Putamen (tissue), 1 donor: Measurements from ENCODE around the gene ZMYND8.
"Not testable (repeated sequence)": the region's sequence is repeated elsewhere in the genome, so short reads cannot be mapped to it uniquely, and the experiment has no call there.

Experiments used
- DNase-seq: peaks from one replicate; pipeline ENCODE4 v3.0.0-alpha.2; 2016; ENCODE audit warnings: low spot score

The ZMYND8 gene

DNA sequence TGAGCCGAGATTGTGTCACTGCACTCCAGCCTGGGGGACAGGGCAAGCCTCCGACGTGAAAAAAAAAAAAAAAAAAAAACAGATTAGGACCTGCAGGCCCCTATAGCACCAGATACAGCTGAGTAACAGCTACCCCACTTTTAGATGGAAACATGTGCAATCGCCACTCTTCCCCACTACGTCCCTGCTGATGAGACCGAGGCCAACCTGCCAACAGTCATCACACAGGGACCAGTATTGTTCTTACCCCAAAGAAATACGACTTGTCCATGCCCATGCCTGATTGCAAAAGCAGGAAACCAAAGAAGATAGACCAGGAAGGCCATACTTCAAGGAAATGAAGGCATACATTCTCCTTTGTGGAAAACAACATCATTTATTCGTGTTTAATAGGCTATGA is 45.8 kb downstream of the ZMYND8 start:
- DNase-seq: no peak

DNA sequence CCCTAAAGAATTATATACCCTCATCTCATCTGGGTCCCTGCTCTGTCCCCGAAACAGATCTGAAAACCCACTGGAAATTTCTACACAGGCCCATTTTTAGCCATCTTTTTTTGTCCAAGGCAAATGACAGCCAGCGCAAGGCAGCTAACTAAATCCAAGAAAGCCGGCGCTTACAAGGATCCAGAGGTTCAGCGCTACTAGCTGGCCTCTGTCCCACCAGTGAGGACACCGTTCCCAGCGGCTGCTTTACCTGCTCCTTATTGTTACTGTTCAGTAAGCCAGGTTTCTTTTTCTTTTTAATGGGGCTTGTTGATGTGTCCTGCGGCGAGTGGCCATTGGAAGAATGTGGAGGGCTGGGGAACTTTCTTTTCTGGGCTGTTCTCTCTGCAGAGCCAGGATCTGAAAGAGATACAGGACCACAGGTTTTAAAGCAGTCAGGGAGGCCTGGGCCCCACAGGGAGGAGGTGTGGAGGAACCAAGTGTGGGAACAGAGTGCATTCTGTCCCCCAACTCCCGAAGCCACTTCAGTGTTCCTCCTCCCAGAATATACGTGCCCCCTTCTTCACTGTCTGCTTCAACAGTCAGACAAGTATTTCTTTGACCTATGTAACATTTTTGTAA is 46.6 kb downstream of the ZMYND8 start:
- DNase-seq: no peak

DNA sequence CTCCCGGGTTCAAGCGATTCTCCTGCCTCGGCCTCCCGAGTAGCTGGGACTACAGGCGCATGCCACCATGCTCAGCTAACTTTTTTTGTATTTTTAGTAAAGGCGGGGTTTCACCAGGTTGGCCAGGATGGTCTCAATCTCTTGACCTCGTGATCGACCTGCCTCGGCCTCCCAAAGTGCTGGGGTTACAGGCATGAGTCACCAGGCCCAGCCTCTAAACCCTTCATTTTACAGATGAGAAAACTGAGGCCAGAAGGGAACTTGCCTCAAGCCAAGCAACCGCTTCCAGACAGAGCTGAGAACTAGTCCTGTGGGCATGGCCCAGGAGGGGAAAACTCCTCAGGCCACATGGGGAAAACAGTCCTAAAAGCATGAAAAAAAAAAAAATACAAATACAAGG is 47.1 kb downstream of the ZMYND8 start:
- DNase-seq: no peak

DNA sequence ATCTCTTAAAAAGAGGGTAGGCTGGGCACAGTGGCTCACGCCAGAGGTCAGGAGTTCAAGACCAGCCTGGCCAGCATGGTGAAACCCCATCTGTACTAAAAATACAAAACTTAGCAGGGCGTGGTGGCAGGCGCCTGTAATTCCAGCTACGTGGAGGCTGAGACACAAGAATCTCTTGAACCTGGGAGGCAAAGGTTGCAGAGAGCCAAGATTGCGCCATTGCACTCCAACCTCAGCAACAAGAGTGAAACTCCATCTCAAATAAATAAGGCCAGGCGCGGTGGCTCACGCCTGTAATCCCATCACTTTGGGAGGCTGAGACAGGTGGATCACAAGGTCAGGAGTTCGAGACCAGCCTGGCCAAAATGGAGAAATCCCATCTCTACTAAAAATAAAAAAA is 48.9 kb downstream of the ZMYND8 start:
- DNase-seq: not testable (repeated sequence)

DNA sequence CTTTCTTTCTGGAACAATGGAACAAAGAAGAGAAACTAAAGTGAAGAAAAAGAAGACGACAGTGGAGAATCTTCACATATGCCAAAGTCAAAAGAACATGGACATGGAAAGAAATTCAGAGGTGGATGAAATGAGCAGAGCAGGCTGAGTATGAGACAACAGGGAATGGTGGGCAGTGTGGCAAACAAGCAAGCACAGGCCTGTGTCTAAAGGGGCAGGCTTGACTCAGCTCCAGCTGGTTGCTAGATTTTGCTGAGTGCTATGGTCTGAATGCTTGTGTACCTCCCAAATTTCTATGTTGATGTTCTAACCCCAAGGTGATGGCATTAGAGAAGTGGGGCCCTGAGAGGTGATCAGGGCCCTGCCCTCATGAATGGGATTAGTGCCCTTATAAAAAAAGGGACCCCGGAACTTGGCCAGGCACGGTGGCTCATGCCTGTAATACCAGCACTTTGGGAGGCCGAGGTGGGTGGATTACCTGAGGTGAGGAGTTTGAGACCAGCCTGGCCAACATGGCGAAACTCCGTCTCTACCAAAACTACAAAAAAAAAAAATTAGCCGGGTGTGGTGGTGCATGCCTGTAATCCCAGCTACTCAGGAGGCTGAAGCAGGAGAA is 49.6 kb downstream of the ZMYND8 start:
- no peak for DNase-seq

DNA sequence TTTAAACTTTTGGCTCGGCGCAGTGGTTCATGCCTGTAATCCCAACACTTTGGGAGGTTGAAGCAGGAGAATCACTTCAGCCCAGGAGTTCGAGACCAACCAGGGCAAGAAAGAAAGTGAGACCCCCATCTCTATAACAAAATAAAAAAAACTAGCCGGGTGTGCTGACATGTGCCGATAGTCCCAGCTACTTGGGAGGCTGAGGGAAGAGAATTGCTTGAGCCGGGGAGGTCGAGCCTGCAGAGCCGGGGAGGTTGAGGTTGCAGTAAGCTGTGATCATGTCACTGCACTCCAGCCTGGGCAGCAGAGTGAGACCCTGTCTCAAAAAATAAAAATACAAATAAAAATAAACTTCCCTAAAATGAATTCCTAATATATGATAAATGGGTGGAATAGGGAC is 50.4 kb downstream of the ZMYND8 start:
- no peak for DNase-seq

DNA sequence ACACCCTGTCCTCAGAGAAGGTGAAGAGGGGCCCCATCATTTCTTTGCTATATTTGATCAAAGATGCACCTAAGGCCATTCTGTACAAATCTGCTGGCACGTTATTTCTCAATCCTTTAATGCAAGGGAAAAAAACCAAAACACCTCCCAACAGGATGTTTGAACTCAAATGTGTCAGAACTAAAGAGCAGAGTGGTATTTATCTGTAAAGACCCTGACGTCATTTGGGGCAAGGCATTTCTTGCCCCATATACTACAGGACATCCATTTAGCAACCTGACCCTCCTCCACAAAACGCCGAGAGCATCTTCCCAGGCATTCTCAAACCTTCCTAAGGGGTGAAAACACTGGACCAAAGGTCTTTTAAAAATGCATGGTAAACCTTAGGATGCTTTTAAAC is 50.8 kb downstream of the ZMYND8 start:
- no peak for DNase-seq

DNA sequence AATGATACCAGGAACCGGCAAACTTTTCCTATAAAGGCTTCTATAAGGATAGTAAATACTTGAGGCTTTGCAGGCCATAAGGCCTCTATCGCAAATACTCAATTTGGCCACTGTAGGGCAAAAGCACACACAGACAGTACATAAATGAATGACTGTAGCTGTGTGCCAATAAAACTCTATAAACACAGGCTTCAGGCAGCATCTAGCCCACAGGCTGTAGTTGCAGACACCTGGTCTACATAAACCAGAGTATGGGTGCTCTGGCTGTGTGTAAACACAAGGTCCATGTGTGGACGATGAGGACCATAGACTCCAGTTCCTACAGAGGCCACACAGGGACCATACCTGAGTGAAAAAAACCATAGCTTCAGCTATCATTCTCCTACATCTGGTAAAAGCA is 52.2 kb downstream of the ZMYND8 start:
- DNase-seq: no peak

DNA sequence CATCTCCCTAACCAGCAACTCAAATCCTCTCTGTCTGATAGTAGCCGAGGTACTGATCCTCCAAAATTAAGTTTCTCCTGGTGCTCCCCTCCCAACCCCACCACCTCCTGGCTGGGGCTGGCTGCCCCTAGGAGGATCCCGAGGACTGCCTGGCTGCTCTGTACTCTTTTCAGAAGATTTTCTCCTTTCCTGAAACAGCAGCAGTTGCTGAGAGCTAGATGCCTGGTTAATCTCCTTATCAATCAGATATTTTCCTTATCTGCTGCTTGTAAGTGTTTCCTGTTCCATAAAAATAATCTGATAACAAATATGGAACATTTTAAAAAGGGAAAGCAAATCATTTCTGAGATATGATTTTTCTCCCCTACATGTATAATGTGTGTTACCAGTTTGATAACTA is 52.8 kb downstream of the ZMYND8 start:
- DNase-seq: no peak

DNA sequence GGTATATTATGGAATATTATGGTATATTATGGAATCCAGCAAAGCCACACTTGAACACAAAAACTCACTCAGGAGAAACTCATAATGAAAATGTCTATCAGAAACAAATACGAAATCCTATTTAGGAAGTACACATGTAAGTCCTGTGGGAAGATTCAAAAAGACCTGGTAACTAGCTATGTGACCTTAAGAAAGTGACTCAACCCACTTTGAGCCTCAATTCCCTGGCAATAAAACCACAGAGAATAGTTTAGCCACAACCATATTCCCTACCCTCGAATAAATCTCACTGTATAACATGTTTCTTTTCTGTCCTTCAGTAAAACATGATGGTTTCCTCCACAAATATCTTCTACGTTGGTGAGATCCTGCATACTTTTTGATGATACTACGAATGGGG is 56.4 kb downstream of the ZMYND8 start:
- DNase-seq: no peak

DNA sequence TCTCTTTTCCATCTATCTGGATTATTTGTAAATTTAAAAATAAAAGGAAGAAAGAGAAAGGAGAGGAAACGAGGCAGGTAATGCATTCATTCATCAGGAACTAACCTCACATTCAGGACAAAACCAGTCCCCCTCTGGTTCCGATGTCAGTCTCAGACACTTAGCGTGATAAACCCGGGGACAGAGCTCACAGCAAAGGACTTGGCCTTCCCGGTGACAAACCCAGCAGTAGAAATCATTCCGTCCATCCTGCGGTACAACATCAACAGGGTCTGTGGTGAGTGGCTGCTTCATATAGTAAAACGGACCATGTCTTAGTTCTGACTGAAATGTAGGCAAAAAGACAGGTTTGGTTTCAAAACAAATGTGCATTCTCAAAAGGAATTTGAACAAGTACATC is 57.9 kb downstream of the ZMYND8 start:
- DNase-seq: no peak

DNA sequence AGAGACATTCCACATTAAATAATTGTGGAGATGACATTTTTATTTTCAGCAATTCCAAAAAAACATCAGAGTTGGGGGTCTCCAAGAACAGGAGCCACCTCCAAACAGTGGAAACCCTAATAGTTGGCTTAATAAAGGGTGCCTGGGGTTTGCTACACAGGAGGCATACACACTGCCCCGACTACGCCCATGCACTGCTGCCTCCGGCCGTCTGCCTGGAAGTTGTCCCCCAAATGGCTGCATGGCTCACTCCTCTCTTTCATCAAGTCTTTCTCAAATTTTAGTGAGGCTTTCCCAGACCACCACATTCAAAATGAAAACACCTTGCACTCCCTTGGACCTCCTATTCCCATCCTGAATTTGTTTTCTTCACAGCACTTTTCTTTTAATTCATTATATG is 58.8 kb downstream of the ZMYND8 start:
- no peak for DNase-seq

DNA sequence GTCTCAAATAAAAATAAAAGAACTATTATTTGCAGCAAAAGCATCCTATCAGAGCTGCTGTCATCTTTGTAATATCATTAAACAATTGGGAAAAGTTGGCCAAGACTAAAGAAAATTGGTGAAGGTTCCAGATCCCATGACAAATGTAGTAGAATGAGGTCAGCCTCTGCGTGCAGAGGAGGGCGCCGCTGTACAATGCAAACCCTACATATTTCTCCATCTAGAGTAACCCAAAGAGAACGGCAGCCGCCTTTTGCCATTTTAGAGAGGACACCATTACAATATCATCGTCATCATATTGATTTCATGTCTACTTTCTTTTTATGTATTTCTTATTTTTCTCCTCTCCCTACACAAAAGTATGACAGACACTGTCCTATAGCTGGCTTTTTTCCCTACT is 59.5 kb downstream of the ZMYND8 start:
- DNase-seq: peak; percentile 32

DNA sequence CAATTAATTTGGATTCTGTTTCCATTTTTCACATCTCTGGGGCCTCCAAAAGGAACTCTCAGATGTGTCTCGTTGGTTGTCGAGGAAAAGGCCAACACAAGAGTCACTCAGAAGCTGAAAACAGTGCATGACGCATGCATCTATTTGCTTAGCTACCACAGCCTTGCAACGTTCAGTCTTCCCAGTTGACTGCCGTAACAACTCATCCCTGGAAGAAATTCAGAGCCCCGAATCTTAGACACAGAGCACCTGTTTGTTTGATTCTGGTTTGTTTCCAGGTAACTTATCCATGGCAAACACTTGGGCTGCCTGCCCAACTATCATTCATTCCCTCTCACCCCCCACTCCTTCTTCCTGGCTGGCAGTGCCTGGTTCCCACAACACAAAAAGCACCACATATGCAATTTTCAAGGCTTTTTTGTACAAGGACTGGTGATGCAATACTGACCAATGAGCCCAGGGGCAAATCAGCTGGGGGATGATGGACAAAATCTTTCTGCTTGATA is 60.5 kb downstream of the ZMYND8 start:
- DNase-seq: peak; percentile 26

DNA sequence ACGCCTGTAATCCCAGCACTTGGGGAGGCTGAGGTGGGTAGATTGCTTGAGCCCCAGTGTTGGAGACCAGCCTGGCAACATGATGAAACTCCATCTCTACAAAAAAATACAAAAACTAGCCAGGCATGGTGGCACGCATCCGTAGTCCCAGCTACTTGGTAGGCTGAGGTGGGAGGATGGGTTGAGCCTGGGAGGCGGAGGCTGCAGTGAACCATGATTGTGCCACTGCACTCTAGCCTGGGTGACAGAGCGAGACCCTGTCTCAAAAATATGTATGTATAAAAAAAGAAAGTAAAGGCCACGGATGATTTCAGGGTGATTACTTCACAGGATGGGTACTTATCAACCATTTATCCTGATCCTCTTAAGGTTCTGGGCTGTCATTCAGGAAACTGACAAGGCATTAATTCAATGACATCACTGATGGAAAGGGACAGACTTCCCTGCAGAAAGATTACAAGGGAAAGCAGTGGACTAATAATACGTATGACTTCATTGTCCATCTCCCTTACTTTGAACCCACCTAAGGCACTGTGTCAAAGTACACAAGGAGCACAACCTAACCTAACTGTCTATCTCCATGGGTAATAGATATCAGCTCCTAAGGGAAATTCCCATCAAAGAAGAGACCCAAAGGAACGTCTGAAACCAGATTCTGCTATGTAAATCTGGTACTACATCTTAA is 61.2 kb downstream of the ZMYND8 start:
- no peak for DNase-seq

DNA sequence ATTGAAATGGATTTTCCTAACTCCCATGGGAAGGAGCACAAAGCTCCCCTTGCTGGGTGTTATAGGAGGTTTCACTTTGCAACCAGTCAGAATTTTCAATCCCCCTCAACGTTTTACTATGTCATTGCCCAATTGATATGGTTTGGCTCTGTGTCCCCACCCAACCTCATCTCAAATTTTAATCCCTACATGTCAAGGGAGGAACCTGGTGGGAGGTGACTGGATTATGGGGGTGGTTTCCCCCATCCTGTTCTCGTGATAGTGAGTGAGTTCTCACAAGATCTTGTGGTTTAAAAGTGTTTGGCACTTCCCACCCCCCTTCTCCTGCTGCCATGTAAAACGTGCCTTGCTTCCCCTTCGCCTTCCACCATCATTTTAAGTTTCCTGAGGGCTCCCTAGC is 62.9 kb downstream of the ZMYND8 start:
- no peak for DNase-seq

DNA sequence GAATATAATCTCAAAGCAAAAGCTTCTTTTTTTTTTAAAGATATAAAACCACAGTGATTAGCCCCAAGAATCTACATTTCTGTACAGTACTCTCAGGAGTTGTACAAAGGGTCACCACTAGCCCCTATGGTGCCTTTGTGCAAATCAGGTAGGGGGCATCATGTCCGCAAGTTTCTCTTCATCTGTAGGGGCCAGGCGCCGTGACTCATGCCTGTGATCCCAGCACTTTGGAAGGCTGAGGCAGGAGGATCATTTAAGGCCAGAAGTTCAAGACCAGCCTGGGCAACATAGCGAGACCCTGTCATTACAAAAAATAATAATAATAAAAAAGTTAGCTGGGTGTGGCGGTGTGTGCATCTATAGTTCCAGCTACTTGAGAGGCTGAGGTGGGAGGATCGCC is 63.9 kb downstream of the ZMYND8 start:
- DNase-seq: no peak

DNA sequence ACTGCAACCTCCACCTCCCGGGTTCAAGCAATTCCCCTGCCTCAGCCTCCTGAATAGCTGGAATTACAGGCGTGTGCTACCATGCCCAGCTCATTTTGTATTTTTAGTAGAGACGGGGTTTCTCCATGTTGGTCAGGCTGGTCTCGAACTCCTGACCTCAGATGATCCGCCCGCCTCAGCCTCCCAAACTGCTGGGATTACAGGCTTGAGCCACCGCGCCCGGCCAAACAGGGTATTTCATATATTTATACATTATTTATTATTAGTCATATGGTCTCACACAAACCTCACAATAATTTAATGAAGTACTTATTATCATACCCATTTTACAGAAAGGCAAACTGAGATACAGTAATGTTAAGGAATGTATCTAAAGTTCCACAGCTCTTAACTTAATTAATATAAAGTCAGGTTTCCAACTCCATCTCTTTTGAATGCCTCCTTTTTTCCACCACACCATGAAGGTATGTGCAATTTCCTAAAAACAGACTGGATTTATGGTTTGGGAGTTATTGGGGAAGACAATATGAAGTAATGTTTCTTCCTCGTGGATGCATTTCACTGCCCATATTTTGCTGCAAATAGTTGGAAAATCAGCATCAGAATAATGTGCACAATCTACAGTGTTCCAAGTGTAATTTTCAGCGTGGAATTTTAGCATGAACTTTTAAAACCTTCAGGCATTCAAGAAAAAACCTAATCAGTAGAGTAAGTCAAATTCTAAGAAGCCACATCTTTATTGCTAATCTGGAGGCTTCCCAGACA is 65.7 kb downstream of the ZMYND8 start:
- DNase-seq: no peak

DNA sequence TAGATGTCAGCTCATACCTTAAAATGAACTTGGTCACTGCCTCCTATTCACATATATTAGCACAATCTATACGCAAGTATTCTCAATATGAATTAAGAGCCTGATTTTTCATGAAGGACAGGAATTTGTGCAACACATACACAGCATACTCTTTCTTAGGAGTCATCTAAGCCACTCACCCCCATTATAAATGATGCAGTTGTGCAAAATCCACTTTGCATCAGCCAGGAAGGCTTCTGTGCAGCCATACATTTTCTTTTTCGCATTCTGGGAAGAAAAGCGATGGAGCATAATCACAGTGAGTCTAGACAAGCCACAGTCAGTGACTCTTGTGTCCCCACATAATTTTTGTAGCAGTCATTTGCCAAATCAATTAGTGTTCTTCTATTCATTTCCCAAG is 66.5 kb downstream of the ZMYND8 start:
- DNase-seq: no peak

DNA sequence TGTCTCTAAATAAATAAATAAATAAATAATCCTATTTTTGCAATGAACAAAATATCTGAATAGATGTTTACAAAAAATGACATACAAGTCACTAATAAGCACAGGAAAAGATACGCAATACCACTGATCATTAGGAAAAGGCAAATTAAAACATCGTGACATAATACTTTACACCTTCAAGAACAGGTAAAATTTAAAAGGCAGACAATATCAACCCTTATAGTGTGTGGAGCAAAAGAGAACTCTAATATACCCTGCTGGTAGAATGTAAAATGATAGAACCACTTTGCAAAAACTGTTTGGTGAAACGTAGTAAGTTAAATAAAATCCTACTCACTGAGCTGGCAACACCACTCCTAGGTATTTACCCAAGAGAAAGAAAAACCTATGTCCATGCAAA is 67.4 kb downstream of the ZMYND8 start:
- no peak for DNase-seq

DNA sequence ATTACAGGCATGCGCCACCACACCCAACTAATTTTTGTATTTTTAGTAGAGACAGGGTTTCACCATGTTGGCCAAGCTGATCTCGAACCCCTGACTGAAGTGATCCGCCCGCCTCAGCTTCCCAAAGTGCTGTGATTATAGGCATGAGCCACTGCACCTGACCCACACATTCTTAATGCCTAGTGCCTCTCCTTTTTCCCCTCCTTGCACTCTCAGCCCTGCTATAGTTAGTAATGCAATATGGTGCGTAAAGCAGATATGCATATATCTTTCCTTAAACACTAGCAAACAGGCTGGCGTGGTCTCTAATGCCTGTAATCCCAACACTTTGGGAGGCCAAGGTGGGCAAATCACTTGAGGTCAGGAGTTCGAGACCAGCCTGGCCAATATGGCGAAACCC is 68.0 kb downstream of the ZMYND8 start:
- DNase-seq: not testable (repeated sequence)

DNA sequence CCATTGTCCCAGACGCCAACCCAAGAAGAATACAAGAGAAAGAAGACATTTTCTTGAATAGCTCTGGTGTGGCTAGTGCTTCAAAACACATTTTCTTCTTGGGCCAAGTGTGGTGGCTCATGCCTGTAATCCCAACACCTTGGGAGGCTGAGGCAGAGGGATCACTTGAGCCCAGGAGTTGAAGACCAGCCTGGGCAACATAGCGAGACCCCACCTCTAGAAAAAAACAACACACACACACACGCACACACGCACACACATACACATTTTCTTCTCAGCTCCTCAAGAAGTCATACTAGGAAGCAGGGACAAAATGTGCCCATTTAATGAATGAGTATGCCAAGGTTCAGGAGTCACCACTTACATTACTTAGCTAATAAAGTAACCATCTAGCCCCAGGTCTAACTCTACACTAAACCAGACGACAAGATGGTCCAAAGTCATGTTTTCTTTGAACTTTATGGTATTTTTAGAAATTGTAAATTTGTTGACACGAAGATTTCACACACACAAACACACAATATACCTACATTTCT is 68.8 kb downstream of the ZMYND8 start:
- DNase-seq: no peak

DNA sequence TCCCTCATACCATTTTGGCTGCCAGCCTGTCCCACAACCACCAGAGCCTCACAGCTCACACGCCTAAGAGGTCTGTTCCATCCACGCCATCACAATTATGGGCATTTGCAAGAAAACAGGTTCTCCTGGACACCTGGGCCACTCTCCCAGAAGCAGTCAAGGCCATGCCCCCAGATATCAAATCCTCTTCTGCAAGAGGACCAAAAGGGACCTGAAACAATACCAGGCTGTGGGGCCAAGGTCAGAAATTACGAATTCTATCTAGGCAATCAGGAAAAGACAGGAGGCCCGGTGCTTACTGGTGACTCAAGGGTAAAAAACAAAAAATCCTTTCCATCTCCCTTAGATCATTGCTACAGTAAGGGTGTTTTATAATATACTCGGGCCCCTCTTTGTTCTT is 69.8 kb downstream of the ZMYND8 start:
- no peak for DNase-seq
